Fibroblast of lung (primary cell): Measurements from ENCODE around the gene CD83. TPM values are rescaled to one million over a fixed set of nuclear protein-coding genes. Genes with fewer than 3 reads are reported as not detected.

Source experiments
- DNase-seq, 2 donors: peaks; one replicate each; pipeline versions ENCODE4 v3.0.0 to v3.0.0-alpha.2; 2010; ENCODE audit warnings: low read depth in 2 of 2
- H2AFZ ChIP-seq: 2 replicates; pipeline ENCODE4 v1.5.1; 2012; ENCODE audit warnings: low read length, control low read depth, inconsistent platforms
- H3K27ac ChIP-seq: 2 replicates; pipeline ENCODE4 v1.5.1; 2011; ENCODE audit warnings: low read length, control low read depth; ENCODE audit not compliant: insufficient read depth
- H3K27me3 ChIP-seq: 2 replicates; pipeline ENCODE4 v1.5.1; 2011; ENCODE audit warnings: mild to moderate bottlenecking, low read length; ENCODE audit not compliant: control insufficient read depth, insufficient read depth
- H3K36me3 ChIP-seq: 2 replicates; pipeline ENCODE4 v1.5.1; 2011; ENCODE audit warnings: low read length; ENCODE audit not compliant: control insufficient read depth, insufficient read depth
- H3K4me1 ChIP-seq: 2 replicates; pipeline ENCODE4 v1.5.1; 2011; ENCODE audit warnings: low read length; ENCODE audit not compliant: control insufficient read depth, insufficient read depth; ENCODE audit errors: extremely low read depth
- H3K4me2 ChIP-seq: 2 replicates; pipeline ENCODE4 v1.5.1; 2011; ENCODE audit warnings: low read length, control low read depth; ENCODE audit not compliant: insufficient read depth; ENCODE audit errors: extremely low read depth
- H3K4me3 ChIP-seq, 4 experiments: fragments of 200-600 bp in 1 of 4; sonication (generic) in 1 of 4; replicated peaks in 1 of 4; 2 replicates each; pipeline ENCODE4 v1.5.1; 2011 to 2016; ENCODE audit warnings: low read length in 4 of 4, low read depth in 3 of 4, mild to moderate bottlenecking in 3 of 4, control low read depth in 2 of 4, inconsistent platforms in 1 of 4, mixed read lengths in 1 of 4; ENCODE audit not compliant: insufficient read depth in 1 of 4; ENCODE audit errors: control extremely low read depth in 1 of 4
- H3K79me2 ChIP-seq: 2 replicates; pipeline ENCODE4 v1.5.1; 2012; ENCODE audit warnings: mild to moderate bottlenecking, low read length, inconsistent platforms; ENCODE audit not compliant: control insufficient read depth, insufficient read depth
- H3K9ac ChIP-seq: 2 replicates; pipeline ENCODE4 v1.5.1; 2011; ENCODE audit warnings: mild to moderate bottlenecking, low read length, control low read depth; ENCODE audit not compliant: insufficient read depth
- H3K9me3 ChIP-seq: 2 replicates; pipeline ENCODE4 v1.5.1; 2012; ENCODE audit warnings: low read depth, low read length; ENCODE audit not compliant: control insufficient read depth, insufficient read depth
- H4K20me1 ChIP-seq: 2 replicates; pipeline ENCODE4 v1.5.1; 2011; ENCODE audit warnings: low read length; ENCODE audit not compliant: control insufficient read depth, insufficient read depth; ENCODE audit errors: extremely low read depth
- EZH2 ChIP-seq: IDR thresholded peaks from 2 replicates; pipeline ENCODE4 v1.5.1; 2012; ENCODE audit warnings: low read length, control low read depth, mild to moderate bottlenecking; ENCODE audit errors: missing control alignments
- polyA plus RNA-seq, 2 donors: library from polyadenylated mRNA; depleted of rRNA in 1 of 2; stranded (reverse) in 1 of 2; unstranded in 1 of 2; fragments of >200 nt; gene quantifications; 2 replicates each; pipeline ENCODE4 v1.2.1, GENCODE V29; 2011 to 2012; ENCODE audit warnings: missing spikeins in 1 of 2
- total RNA-seq: library from RNA; depleted of rRNA; stranded (reverse); fragments of >200 nt; gene quantifications from 2 replicates; pipeline ENCODE4 v1.2.1, GENCODE V29; 2014
- TF ChIP-seq, protein P1 (sequence below), 2 donors: IDR thresholded peaks in 1 of 2; conservative IDR thresholded peaks in 1 of 2; 1 replicate in 1 of 2; 2 replicates in 1 of 2; pipeline ENCODE4 v1.5.1; 2011 to 2012; ENCODE audit warnings: low read length in 2 of 2, control low read depth in 1 of 2, inconsistent platforms in 1 of 2, low read depth in 1 of 2, mild to moderate bottlenecking in 1 of 2

Gene CD83
- total and polyA plus RNA-seq, 2 donors (not counting 1 experiment from before 2014, with no cell fraction given) = 2.1 to 5.0 TPM

DNA sequence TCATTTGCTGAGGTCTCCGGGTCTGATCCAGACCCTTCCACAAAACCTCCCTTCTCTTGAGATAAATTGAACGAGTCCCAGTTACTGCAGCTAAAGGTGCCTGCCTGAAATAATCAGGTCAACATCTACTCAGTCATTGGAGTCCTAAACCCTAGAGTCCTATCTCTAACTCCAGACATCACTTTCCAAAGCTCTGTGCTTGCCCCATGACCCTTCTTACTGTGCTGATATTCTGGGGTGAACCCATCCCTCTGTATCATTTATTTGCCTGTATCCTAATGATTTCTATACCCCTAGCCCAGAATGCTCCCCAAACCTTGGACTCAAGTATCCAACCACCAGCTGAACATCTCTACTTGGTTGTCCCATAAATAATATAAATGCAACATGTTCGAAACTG is 35.7 kb downstream of the CD83 start:
- Histone ChIP-seq H3K27me3 (peaks cover 4% of the 10 kb centered on the region), H3K4me3 (no peak overlapping the region), H4K20me1 (no peaks in the 10 kb centered on the region), H3K4me1 (no peaks in the 10 kb centered on the region), H2AFZ (no peak overlapping the region), H3K4me2 (no peak overlapping the region), H3K9ac (no peak overlapping the region), H3K36me3 (no peaks in the 10 kb centered on the region), H3K79me2 (no peaks in the 10 kb centered on the region), H3K9me3 (no peaks in the 10 kb centered on the region), H3K27ac (no peak overlapping the region)
- no peak for DNase-seq
- no peak for TF ChIP-seq EZH2
- TF ChIP-seq, protein P1, sequence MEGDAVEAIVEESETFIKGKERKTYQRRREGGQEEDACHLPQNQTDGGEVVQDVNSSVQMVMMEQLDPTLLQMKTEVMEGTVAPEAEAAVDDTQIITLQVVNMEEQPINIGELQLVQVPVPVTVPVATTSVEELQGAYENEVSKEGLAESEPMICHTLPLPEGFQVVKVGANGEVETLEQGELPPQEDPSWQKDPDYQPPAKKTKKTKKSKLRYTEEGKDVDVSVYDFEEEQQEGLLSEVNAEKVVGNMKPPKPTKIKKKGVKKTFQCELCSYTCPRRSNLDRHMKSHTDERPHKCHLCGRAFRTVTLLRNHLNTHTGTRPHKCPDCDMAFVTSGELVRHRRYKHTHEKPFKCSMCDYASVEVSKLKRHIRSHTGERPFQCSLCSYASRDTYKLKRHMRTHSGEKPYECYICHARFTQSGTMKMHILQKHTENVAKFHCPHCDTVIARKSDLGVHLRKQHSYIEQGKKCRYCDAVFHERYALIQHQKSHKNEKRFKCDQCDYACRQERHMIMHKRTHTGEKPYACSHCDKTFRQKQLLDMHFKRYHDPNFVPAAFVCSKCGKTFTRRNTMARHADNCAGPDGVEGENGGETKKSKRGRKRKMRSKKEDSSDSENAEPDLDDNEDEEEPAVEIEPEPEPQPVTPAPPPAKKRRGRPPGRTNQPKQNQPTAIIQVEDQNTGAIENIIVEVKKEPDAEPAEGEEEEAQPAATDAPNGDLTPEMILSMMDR (conservative IDR thresholded peaks at IDR 0.05 in 1 of 2, IDR thresholded peaks at IDR 0.05 in 1 of 2; ENCODE audit: low read depth in 1 of 2, low read length in 2 of 2) = no peak

DNA sequence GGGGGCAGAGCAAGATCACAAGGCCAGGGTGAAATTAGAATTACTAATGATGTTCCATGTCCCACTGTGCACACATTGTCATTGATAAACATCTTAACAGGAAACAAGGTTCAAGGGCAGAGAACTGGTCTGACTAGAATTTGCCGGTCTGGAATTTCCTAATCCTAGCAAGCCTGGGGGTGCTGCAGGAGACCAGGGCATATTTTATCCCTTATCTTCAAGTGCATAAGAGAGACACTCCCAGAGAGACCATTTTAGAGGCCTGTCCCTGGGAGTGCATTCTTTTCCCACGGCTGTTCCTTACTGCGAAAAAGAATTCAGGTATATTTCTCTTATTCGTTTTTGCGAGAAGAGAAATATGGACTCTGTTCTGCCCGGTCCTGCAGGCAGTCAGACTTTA is 41.5 kb downstream of the CD83 start:
- DNase-seq = no peak
- H3K36me3 ChIP-seq = no peaks in the 10 kb centered on the region
- H3K9me3 ChIP-seq = no peaks in the 10 kb centered on the region
- H2AFZ ChIP-seq = no peak overlapping the region
- no peak overlapping the region for H3K4me2 ChIP-seq
- no peak overlapping the region for H3K27ac ChIP-seq
- no peak overlapping the region for H3K4me3 ChIP-seq
- H3K79me2 ChIP-seq = no peaks in the 10 kb centered on the region
- TF ChIP-seq, protein P1 (conservative IDR thresholded peaks at IDR 0.05 in 1 of 2, IDR thresholded peaks at IDR 0.05 in 1 of 2; ENCODE audit: low read depth in 1 of 2, low read length in 2 of 2) = no peak
- TF ChIP-seq EZH2 = no peak
- H3K27me3 ChIP-seq = no peaks in the 10 kb centered on the region
- no peaks in the 10 kb centered on the region for H4K20me1 ChIP-seq
- no peak overlapping the region for H3K9ac ChIP-seq
- H3K4me1 ChIP-seq = no peaks in the 10 kb centered on the region

DNA sequence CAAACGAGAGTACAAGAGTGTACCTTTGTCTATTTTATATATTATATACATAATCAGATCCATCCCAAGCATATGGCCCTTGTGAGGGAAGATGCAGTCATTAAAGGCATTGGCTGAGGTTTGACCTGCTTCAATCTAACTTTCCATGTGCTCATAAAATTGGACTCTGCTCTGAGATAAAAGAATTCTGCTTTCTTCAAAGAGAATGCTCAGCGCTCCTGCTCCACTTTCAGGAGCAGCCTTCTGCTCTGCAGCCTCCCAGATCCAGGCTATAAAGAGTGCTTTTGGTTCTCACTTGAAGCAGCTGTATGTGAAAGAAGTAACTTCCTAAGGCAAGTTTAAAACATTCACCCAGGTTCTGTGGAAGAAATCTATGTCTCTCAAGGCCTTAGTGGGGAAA is 45.3 kb downstream of the CD83 start:
- H3K4me2 ChIP-seq = no peak overlapping the region
- H3K9me3 ChIP-seq = no peaks in the 10 kb centered on the region
- H3K4me3 ChIP-seq = no peak overlapping the region
- TF ChIP-seq, protein P1 (conservative IDR thresholded peaks at IDR 0.05 in 1 of 2, IDR thresholded peaks at IDR 0.05 in 1 of 2; ENCODE audit: low read depth in 1 of 2, low read length in 2 of 2) = no peak
- no peak for TF ChIP-seq EZH2
- H3K79me2 ChIP-seq = no peaks in the 10 kb centered on the region
- H3K27me3 ChIP-seq = no peaks in the 10 kb centered on the region
- H3K36me3 ChIP-seq = no peaks in the 10 kb centered on the region
- no peak overlapping the region for H2AFZ ChIP-seq
- no peak overlapping the region for H3K9ac ChIP-seq
- H3K27ac ChIP-seq = no peak overlapping the region
- H3K4me1 ChIP-seq = no peaks in the 10 kb centered on the region
- H4K20me1 ChIP-seq = no peaks in the 10 kb centered on the region
- no peak for DNase-seq
